Glutamatergic neuron (in vitro differentiated cells): ENCODE results near the gene EFEMP1. TPM values are rescaled to one million over a fixed set of nuclear protein-coding genes. Genes with fewer than 3 reads are reported as not detected.
"Not testable (repeated sequence)": the region's sequence is repeated elsewhere in the genome, so short reads cannot be mapped to it uniquely, and the experiment has no call there.

Source experiments
- DNase-seq: peaks from one replicate; pipeline ENCODE4 v3.0.0; 2022
- H3K27ac Mint-ChIP-seq: one replicate; pipeline ENCODE4 v1.8.0; 2020; ENCODE audit warnings: mild to moderate bottlenecking, mixed read lengths, inconsistent platforms; ENCODE audit not compliant: unreplicated experiment
- H3K27me3 Mint-ChIP-seq: one replicate; pipeline ENCODE4 v1.8.0; 2020; ENCODE audit warnings: mild to moderate bottlenecking, moderate library complexity, mixed read lengths, inconsistent platforms; ENCODE audit not compliant: unreplicated experiment
- H3K36me3 Mint-ChIP-seq: one replicate; pipeline ENCODE4 v1.8.0; 2020; ENCODE audit warnings: mild to moderate bottlenecking, mixed read lengths, inconsistent platforms; ENCODE audit not compliant: unreplicated experiment
- H3K4me1 Mint-ChIP-seq: one replicate; pipeline ENCODE4 v1.8.0; 2020; ENCODE audit warnings: mild to moderate bottlenecking, low read depth, mixed read lengths, inconsistent platforms; ENCODE audit not compliant: unreplicated experiment
- H3K4me3 Mint-ChIP-seq: one replicate; pipeline ENCODE4 v1.8.0; 2020; ENCODE audit warnings: mild to moderate bottlenecking, mixed read lengths, inconsistent platforms; ENCODE audit not compliant: unreplicated experiment
- H3K9me3 Mint-ChIP-seq: one replicate; pipeline ENCODE4 v1.8.0; 2020; ENCODE audit warnings: mild to moderate bottlenecking, moderate library complexity, mixed read lengths, inconsistent platforms; ENCODE audit not compliant: unreplicated experiment
- total RNA-seq: library from RNA; stranded (reverse); fragmentation: NEBNext Ultra II Directional; extraction: Animal tissue kit (Norgen Biotek cat#: 25700); gene quantifications from one replicate; pipeline ENCODE4 v1.2.1, GENCODE V29; 2021; ENCODE audit not compliant: unreplicated experiment
- TF ChIP-seq, protein P1 (sequence below): fragments of 200-600 bp; sonication (generic); IDR thresholded peaks from one replicate; pipeline ENCODE4 v1.5.0; 2021; ENCODE audit not compliant: partially characterized antibody, unreplicated experiment

The EFEMP1 gene
- total RNA-seq, 1 donor from 2014 or later: 1.2 TPM

DNA sequence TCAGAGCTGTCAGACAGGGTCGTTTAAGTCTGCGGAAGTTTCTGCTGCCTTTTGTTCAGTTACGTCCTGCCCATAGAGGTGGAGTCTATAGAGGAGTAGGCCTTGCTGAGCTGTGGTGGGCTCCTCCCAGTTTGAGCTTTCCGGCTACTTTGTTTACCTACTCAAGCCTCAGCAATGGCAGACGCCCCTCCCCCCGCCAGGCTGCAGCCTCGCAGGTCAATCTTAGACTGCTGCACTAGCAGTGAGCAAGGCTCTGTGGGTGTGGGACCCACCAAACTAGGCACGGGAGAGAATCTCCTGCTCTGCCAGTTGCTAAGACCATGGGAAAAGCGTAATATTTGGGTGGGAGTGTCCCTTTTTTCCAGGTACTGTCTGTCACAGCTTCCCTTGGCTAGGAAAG lies 86.5 kb downstream of the EFEMP1 start:
- TF ChIP-seq, protein P1, sequence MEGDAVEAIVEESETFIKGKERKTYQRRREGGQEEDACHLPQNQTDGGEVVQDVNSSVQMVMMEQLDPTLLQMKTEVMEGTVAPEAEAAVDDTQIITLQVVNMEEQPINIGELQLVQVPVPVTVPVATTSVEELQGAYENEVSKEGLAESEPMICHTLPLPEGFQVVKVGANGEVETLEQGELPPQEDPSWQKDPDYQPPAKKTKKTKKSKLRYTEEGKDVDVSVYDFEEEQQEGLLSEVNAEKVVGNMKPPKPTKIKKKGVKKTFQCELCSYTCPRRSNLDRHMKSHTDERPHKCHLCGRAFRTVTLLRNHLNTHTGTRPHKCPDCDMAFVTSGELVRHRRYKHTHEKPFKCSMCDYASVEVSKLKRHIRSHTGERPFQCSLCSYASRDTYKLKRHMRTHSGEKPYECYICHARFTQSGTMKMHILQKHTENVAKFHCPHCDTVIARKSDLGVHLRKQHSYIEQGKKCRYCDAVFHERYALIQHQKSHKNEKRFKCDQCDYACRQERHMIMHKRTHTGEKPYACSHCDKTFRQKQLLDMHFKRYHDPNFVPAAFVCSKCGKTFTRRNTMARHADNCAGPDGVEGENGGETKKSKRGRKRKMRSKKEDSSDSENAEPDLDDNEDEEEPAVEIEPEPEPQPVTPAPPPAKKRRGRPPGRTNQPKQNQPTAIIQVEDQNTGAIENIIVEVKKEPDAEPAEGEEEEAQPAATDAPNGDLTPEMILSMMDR: no peak
- Mint-ChIP-seq H3K4me3 (no peak overlapping the region), H3K4me1 (no peaks in the 10 kb centered on the region), H3K27me3 (no peaks in the 10 kb centered on the region), H3K27ac (no peak overlapping the region), H3K9me3 (peaks cover 4% of the 10 kb centered on the region), H3K36me3 (peaks cover 6% of the 10 kb centered on the region)
- DNase-seq: no peak

- not testable (repeated sequence) for H3K27ac Mint-ChIP-seq, H3K27me3 Mint-ChIP-seq, DNase-seq, H3K4me3 Mint-ChIP-seq
- Mint-ChIP-seq H3K36me3 (peaks cover 10% of the 10 kb centered on the region), H3K4me1 (peaks cover 20% of the 10 kb centered on the region), H3K9me3 (peaks cover 13% of the 10 kb centered on the region)
Measured at GRCh38 chr2:55831671-55832410, 91.7 kb downstream of the EFEMP1 start.

DNA sequence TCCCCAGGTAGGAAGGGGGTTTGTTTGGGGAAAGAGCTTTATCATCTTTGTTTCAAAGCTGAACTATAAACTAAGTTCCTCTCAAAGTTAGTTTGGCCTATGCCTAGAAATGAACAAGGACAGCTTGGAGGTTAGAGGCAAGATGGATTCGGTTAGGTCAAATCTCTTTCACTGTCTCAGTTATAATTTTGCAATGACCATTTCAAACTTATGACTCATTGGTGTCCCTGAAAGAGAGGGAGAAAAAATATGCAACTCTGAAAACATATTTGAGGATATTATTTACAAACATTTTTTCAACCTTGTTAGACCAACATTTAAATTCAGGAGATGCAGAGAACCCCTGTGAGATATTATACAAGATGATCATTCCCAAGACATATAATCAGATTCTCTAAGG lies 95.7 kb downstream of the EFEMP1 start:
- Mint-ChIP-seq H3K4me3 (no peak overlapping the region), H3K27ac (peak overlapping the region; percentile 95), H3K9me3 (peaks cover 12% of the 10 kb centered on the region), H3K27me3 (peaks cover 5% of the 10 kb centered on the region), H3K36me3 (peaks cover 5% of the 10 kb centered on the region), H3K4me1 (peaks cover 26% of the 10 kb centered on the region)
- no peak for DNase-seq
- TF ChIP-seq, protein P1: no peak

- H3K27ac Mint-ChIP-seq: peak overlapping the region; percentile 95
- peaks cover 12% of the 10 kb centered on the region for H3K9me3 Mint-ChIP-seq
Measured at GRCh38 chr2:55827428-55827827, 96.2 kb downstream of the EFEMP1 start.

GRCh38 chr2:55826246-55826645 lies 97.3 kb downstream of the EFEMP1 start:
- TF ChIP-seq, protein P1: no peak
- Mint-ChIP-seq H3K27me3 (peaks cover 5% of the 10 kb centered on the region), H3K27ac (no peak overlapping the region), H3K4me3 (no peak overlapping the region), H3K9me3 (peaks cover 12% of the 10 kb centered on the region), H3K4me1 (peaks cover 29% of the 10 kb centered on the region), H3K36me3 (peaks cover 5% of the 10 kb centered on the region)
- DNase-seq: no peak

More at GRCh38 chr2:55827428-55827827, 96.2 kb downstream of the EFEMP1 start:
- DNase-seq, H3K36me3 Mint-ChIP-seq, H3K27me3 Mint-ChIP-seq, H3K4me3 Mint-ChIP-seq: not testable (repeated sequence)
- H3K4me1 Mint-ChIP-seq: peaks cover 26% of the 10 kb centered on the region

GRCh38 chr2:55824551-55825096 lies 99.0 kb downstream of the EFEMP1 start:
- H3K4me1 Mint-ChIP-seq: peaks cover 30% of the 10 kb centered on the region
- peaks cover 12% of the 10 kb centered on the region for H3K9me3 Mint-ChIP-seq

More at GRCh38 chr2:55824551-55825096, 99.0 kb downstream of the EFEMP1 start:
- DNase-seq: no peak
- Mint-ChIP-seq H3K27me3 (peaks cover 2% of the 10 kb centered on the region), H3K27ac (no peak overlapping the region), H3K4me3 (no peak overlapping the region), H3K36me3 (no peaks in the 10 kb centered on the region)
- TF ChIP-seq, protein P1: no peak
